ENCODE measurements around the gene CARMIL1.

- TF ChIP-seq CTCF (IDR thresholded peaks at IDR 0.05) (no peak), POLR2AphosphoS5 (IDR thresholded peaks at IDR 0.05; ENCODE audit: insufficient read depth in 1 of 2, low read depth in 1 of 2) (no peak), POLR2A (IDR thresholded peaks at IDR 0.05) (no peak)
These were observed 12.6 kb upstream of the CARMIL1 start for GRCh38 chr6:25266456-25267100.
